ENCODE results near the gene SLC27A6.

DNA sequence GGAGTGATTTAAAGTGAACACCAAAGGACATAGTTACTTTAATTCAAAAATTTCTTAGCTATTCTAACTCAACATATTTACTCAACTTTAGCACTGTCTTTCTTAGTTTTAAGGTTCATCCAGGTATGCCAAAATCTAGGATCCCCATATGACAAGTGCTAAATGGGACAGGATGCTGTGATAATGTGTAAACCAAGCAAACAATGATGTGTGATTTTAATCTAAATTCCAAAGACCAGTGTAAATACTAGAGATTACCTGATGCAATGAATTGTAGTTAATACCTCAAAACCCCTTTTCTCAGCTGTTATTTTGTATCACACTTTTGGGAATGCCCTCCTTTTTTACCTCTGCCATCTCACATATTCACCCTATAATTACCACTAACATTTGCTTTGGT, 102.5 kb downstream of the SLC27A6 start:
- TF ChIP-seq, protein P1, sequence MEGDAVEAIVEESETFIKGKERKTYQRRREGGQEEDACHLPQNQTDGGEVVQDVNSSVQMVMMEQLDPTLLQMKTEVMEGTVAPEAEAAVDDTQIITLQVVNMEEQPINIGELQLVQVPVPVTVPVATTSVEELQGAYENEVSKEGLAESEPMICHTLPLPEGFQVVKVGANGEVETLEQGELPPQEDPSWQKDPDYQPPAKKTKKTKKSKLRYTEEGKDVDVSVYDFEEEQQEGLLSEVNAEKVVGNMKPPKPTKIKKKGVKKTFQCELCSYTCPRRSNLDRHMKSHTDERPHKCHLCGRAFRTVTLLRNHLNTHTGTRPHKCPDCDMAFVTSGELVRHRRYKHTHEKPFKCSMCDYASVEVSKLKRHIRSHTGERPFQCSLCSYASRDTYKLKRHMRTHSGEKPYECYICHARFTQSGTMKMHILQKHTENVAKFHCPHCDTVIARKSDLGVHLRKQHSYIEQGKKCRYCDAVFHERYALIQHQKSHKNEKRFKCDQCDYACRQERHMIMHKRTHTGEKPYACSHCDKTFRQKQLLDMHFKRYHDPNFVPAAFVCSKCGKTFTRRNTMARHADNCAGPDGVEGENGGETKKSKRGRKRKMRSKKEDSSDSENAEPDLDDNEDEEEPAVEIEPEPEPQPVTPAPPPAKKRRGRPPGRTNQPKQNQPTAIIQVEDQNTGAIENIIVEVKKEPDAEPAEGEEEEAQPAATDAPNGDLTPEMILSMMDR (IDR thresholded peaks at IDR 0.05; ENCODE audit: insufficient read depth, low read depth, low read length) = no peak
- TF ChIP-seq EZH2 (IDR thresholded peaks at IDR 0.05; ENCODE audit: insufficient read depth, low read length) = no peak

Data from astrocyte (in vitro differentiated cells and primary cell).